Gastrocnemius medialis (tissue), 4 donors: Measurements from ENCODE around the gene GSTM4.
"Not testable (repeated sequence)": the region's sequence is repeated elsewhere in the genome, so short reads cannot be mapped to it uniquely, and the experiment has no call there.

Source experiments
- CTCF ChIP-seq, 5 experiments: fragments of 450-650 bp in 3 of 5; fragments of 200-600 bp in 2 of 5; sonication (generic) in 2 of 5; IDR thresholded peaks in 4 of 5; conservative IDR thresholded peaks in 1 of 5; 1 replicate in 4 of 5; 2 replicates in 1 of 5; pipeline ENCODE4 v1.5.1; 2016 to 2019; ENCODE audit warnings: antibody characterized with exemption in 5 of 5, mild to moderate bottlenecking in 3 of 5, moderate library complexity in 3 of 5
- POLR2A ChIP-seq, 2 donors: fragments of 450-650 bp; IDR thresholded peaks; one replicate each; pipeline ENCODE4 v1.6.1; 2017; ENCODE audit warnings: antibody characterized with exemption in 2 of 2, mild to moderate bottlenecking in 2 of 2, moderate library complexity in 2 of 2

- not testable (repeated sequence) for TF ChIP-seq POLR2A (IDR thresholded peaks at IDR 0.05); CTCF (IDR thresholded peaks at IDR 0.05 in 4 of 5, conservative IDR thresholded peaks at IDR 0.05 in 1 of 5)
Measured at GRCh38 chr1:109709822-109710221, 53.9 kb downstream of the GSTM4 start.
